ENCODE data around the gene NRP1. TPM values are rescaled to one million over a fixed set of nuclear protein-coding genes. Genes with fewer than 3 reads are reported as not detected.

NRP1 gene
- total and polyA plus RNA-seq, 2 of the 8 experiments (the other 6 are each of a cell fraction or from before 2014, with no cell fraction given), result 1.2 to 2.1 TPM

- CTCF ChIA-PET (ENCODE audit: partially characterized antibody), result interaction anchor here (0.7 kb wide), 1 partner anchor 90 kb away, joined by 3 read pairs; no protein-coding TSS in a partner anchor
- 82% methylated on average over 3 of the region's 3 CpGs; no CpG with 5 or more reads in 1 of the 2 experiments for WGBS, 2 experiments (ENCODE audit: extremely low coverage in 1 of 2, insufficient coverage in 1 of 2, insufficient read length in 1 of 2, insufficient replicate concordance in 2 of 2, low coverage in 1 of 2, low lambda C conversion rate in 2 of 2, missing lambda C conversion rate in 1 of 2)
- H2BK120ac ChIP-seq (replicated peaks; ENCODE audit: low read depth, low read length), result no peak overlapping the region
- TF ChIP-seq USF2 (IDR thresholded peaks at IDR 0.05; ENCODE audit: low read length) (no peak), CBX8 (IDR thresholded peaks at IDR 0.05; ENCODE audit: borderline replicate concordance, low read depth, low read length) (no peak), CBX5 (IDR thresholded peaks at IDR 0.05; ENCODE audit: low read depth, low read length) (no peak), TAF1 (IDR thresholded peaks at IDR 0.05; ENCODE audit: low read depth, low read length) (no peak), SUZ12 (IDR thresholded peaks at IDR 0.05; ENCODE audit: low read length) (no peak), SIRT6 (IDR thresholded peaks at IDR 0.05; ENCODE audit: low read length) (no peak), POU5F1 (IDR thresholded peaks at IDR 0.05; ENCODE audit: low read depth, low read length) (no peak), TBP (IDR thresholded peaks at IDR 0.05; ENCODE audit: low read depth, low read length) (no peak), YY1 (IDR thresholded peaks at IDR 0.05; ENCODE audit: low read depth, low read length) (no peak), TEAD4 (IDR thresholded peaks at IDR 0.05; ENCODE audit: low read depth, low read length) (no peak), KDM4A (IDR thresholded peaks at IDR 0.05; ENCODE audit: low read depth, low read length, severe bottlenecking) (no peak), CHD2 (IDR thresholded peaks at IDR 0.05; ENCODE audit: low read length) (no peak), SP4 (IDR thresholded peaks at IDR 0.05; ENCODE audit: low read length) (no peak), HDAC2 (IDR thresholded peaks at IDR 0.05; ENCODE audit: borderline replicate concordance in 1 of 2, low read depth in 2 of 2, low read length in 2 of 2) (no peak)
These were observed 183.1 kb downstream of the NRP1 start for GRCh38 chr10:33151344-33151864.

More at GRCh38 chr10:33151344-33151864, 183.1 kb downstream of the NRP1 start:
- POLR2A ChIA-PET (ENCODE audit: partially characterized antibody), result no interaction called here
- no peak overlapping the region for H3K23ac ChIP-seq (ENCODE audit: insufficient read length)
- no peak overlapping the region for H3K27ac ChIP-seq (ENCODE audit: low read depth, low read length)
- no peak overlapping the region for H4K91ac ChIP-seq (replicated peaks; ENCODE audit: insufficient read length, low read length)
- H3K4ac ChIP-seq (replicated peaks; ENCODE audit: insufficient read length, low read depth, low read length), result no peak overlapping the region
- no peak overlapping the region for H2AK5ac ChIP-seq (ENCODE audit: low read depth, low read length)
- no peaks in the 10 kb centered on the region for H3K23me2 ChIP-seq (ENCODE audit: low read depth, low read length)
- no peak overlapping the region for H3K56ac ChIP-seq (replicated peaks; ENCODE audit: insufficient read length, low read depth, low read length)
- H2BK20ac ChIP-seq (ENCODE audit: low read length), result no peak overlapping the region
- H3K4me3 ChIP-seq (ENCODE audit: extremely low read depth in 1 of 4, insufficient read depth in 2 of 4, low read depth in 3 of 4, low read length in 4 of 4), result no peak overlapping the region
- H3K4me1 ChIP-seq (replicated peaks in 1 of 4; ENCODE audit: control insufficient read depth in 3 of 4, insufficient read depth in 4 of 4, low read length in 3 of 4), result no peaks in the 10 kb centered on the region
- no peak overlapping the region for H4K8ac ChIP-seq (ENCODE audit: extremely low read depth, insufficient read depth, low read length)
- H3K27me3 ChIP-seq (replicated peaks in 1 of 4; ENCODE audit: control insufficient read depth in 3 of 4, extremely low read depth in 1 of 4, insufficient read depth in 3 of 4, low read length in 3 of 4), result no peaks in the 10 kb centered on the region
- DNase-seq (ENCODE audit: low read depth in 1 of 2, low spot score in 2 of 2) (no peak), FAIRE-seq (no peak)
- no peaks in the 10 kb centered on the region for H3K36me3 ChIP-seq (ENCODE audit: control insufficient read depth in 2 of 4, insufficient read depth in 4 of 4, low read length in 3 of 4)
- no peak overlapping the region for H2AFZ ChIP-seq (ENCODE audit: low read length)
- no peak overlapping the region for H4K5ac ChIP-seq (ENCODE audit: insufficient read length, low read depth, low read length)
- H2BK12ac ChIP-seq (ENCODE audit: low read depth, low read length), result no peak overlapping the region
- no peak overlapping the region for H3K14ac ChIP-seq (ENCODE audit: insufficient read length)
- H2BK15ac ChIP-seq (ENCODE audit: low read length), result no peak overlapping the region
- no peak overlapping the region for H3K9ac ChIP-seq (replicated peaks in 1 of 4; ENCODE audit: extremely low read depth in 1 of 4, low read depth in 3 of 4, low read length in 3 of 4)
- no peaks in the 10 kb centered on the region for H3K79me1 ChIP-seq (ENCODE audit: low read depth, low read length)
- H3K9me3 ChIP-seq (ENCODE audit: insufficient read depth in 2 of 2, low read depth in 1 of 2, low read length in 1 of 2), result no peaks in the 10 kb centered on the region
- H3K18ac ChIP-seq (ENCODE audit: extremely low read depth, low read length), result no peak overlapping the region
- no peak overlapping the region for H3K4me2 ChIP-seq (ENCODE audit: insufficient read depth in 1 of 2, low read depth in 2 of 2, low read length in 2 of 2)
- H3K79me2 ChIP-seq (ENCODE audit: control insufficient read depth in 1 of 2, insufficient read depth in 2 of 2, low read length in 2 of 2), result no peaks in the 10 kb centered on the region
- H4K20me1 ChIP-seq (replicated peaks in 1 of 2; ENCODE audit: control insufficient read depth in 1 of 2, insufficient read depth in 2 of 2, low read length in 2 of 2), result no peaks in the 10 kb centered on the region
- no peak overlapping the region for H2BK5ac ChIP-seq (ENCODE audit: low read depth, low read length)
